HG02610 (cell line): Measurements from ENCODE around the gene GNAS-AS1.

ENCODE experiments used
- ATAC-seq: cut with Tn5 transposase; IDR thresholded peaks from one replicate; pipeline ENCODE4 v1.9.1; 2021; ENCODE audit warnings: mild to moderate bottlenecking, moderate library complexity; ENCODE audit not compliant: unreplicated experiment

GNAS-AS1 gene

DNA sequence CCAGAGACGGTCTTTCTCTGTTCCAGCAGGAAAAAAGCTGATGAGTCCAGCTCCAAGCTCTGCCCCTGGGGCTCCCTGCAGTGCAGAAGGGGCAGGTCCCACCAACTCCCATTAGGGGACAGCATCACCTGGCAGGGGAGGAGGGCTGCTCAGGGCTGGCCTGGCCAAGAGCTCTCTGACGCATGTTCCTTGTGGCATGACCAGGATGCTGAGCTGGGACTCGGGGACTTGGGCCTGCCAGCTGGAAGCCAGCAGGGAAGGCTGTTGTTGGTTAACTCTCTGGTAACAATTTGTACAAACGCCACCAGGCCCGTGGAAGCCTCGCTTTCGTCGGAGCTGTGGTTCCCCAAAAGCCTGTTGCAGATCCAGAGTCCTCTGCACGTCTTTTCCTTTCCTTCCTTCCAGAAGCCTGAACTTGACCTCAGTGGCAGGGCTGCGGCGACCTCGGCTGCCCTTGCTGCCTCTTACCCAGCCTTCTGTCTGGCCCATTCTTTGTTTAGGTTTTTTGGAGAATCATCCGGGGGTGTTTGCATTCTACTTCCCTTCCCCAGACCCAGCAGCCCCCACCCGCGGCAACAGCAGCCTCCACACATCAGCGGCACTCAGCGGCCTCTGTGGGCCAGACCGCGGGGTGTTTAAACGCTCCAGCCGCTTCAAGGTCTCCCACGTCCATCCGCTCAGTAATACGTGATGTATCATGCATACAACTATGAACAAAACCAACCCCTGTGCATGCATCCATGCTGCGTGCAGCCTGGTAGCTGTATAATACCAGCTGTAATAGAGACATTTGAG, 63.3 kb downstream of the GNAS-AS1 start:
- ATAC-seq: no peak

- ATAC-seq: no peak
Measured at GRCh38 chr20:58784321-58785074, 66.2 kb downstream of the GNAS-AS1 start.

DNA sequence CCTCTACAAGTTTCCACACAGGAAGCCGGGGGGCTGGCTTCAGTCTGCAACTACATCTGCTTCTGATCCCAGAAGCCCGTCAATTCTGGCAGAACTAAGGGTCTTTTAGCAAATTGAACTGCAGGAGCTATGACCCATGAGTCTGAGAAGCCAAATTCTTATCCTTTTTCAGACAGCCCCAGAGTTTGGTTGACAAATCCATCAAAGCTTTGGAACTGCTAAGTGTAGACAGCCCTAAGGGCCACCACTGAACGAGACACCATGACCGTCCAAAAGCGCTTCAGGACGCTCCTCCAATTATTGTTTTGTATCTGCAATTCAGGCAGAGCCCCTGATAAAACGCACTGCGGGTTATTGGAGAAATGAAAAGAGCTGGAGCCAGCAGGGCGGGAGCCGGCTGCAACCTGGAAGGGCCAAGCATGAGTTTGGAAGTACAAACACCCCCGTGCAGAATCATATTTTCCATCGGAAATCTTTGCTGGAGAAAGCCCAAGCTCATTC, 67.1 kb downstream of the GNAS-AS1 start:
- no peak for ATAC-seq

- no peak for ATAC-seq
Measured at GRCh38 chr20:58781138-58781537, 69.6 kb downstream of the GNAS-AS1 start.

DNA sequence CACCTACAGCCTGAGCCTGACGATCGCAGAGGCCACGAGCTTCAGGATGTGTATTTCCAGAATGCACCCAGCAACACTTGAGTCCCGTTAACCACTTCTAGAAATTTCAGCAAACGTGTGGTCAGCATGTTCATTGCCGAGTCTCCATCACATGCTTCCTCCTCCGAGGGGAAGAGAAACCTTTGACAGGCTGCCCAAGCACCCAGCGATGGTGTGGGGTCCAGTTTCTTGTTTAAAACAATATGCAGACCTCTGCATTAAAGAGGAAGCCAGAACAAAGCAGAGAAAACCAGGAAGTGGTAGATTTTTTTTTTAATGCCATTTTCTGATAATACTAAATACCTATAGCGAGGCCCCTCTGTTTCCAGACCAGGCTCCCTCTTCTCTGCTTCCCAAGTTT, 71.9 kb downstream of the GNAS-AS1 start:
- ATAC-seq: no peak

GRCh38 chr20:58777657-58778056, 73.0 kb downstream of the GNAS-AS1 start:
- no peak for ATAC-seq

GRCh38 chr20:58776109-58776508, 74.6 kb downstream of the GNAS-AS1 start:
- ATAC-seq: no peak

DNA sequence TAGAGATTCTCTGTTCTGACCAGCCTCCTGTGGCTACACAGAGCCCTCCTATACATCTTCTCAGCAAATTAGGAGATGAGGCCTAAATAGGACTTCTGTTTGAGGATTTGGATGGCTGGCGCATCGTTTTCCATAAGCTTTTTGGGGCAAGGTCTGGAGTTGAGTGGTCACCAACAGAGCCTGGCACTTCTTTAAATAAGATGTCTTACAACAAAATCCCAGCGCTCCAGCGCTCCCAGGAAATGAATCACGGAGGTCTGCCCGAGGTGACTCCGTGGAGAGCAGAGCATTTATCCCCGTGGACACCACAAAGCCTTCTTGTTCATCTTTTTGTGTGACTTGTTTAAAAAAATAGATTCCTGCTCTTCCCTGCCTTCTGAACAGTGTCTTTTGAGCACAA, 75.3 kb downstream of the GNAS-AS1 start:
- no peak for ATAC-seq

DNA sequence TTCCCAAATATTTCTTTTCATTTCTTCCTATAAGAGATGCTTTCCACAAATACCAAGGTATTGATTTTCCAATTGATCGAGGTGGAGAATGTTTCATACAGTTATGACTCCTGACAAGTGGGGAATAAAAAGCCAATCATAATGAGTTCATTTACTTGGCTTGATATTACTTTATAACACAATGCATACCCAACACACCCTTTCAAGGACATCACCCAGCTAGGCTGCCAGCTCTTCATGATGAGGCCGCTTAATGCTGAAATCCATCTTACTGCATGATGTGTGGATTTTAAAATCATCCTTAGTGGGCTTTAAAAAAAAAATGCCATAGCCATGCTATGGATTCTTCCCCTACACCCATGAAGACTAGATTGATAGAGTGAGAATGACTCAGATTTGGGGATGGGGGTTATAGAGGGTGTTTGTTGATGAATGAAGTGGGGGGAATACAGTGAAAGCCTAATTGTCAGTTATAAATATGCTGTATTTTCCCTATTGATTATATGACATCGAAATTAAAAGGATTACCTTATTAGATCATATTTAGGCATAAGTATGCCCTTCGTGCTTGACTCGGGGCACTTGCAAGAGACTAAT, 75.9 kb downstream of the GNAS-AS1 start:
- no peak for ATAC-seq

- ATAC-seq: no peak
Measured at GRCh38 chr20:58774214-58774613, 76.5 kb downstream of the GNAS-AS1 start.

GRCh38 chr20:58772786-58773185, 77.9 kb downstream of the GNAS-AS1 start:
- ATAC-seq: no peak
